ENCODE data around the gene DMD.

GRCh38 chrX:31334997-31335396, 1876.4 kb downstream of the DMD start:
- TF ChIP-seq CTCF (conservative IDR thresholded peaks at IDR 0.05 in 1 of 2, IDR thresholded peaks at IDR 0.05 in 1 of 2; ENCODE audit: low read depth in 1 of 2, low read length in 2 of 2), result no peak
- no peak for TF ChIP-seq EZH2 (IDR thresholded peaks at IDR 0.05; ENCODE audit: low read length, missing control alignments)
